Mammary epithelial cell (primary cell): Measurements from ENCODE around the gene MAPK14.

Source experiments
- CTCF ChIP-seq, 2 donors: IDR thresholded peaks in 1 of 2; conservative IDR thresholded peaks in 1 of 2; 2 replicates each; pipeline ENCODE4 v1.5.1; 2011 to 2012; ENCODE audit warnings: inconsistent platforms in 2 of 2, low read length in 2 of 2, mild to moderate bottlenecking in 2 of 2, control low read depth in 1 of 2, low read depth in 1 of 2; ENCODE audit not compliant: insufficient read depth in 1 of 2; ENCODE audit errors: extremely low read depth in 1 of 2
- EZH2 ChIP-seq: IDR thresholded peaks from 2 replicates; pipeline ENCODE4 v1.6.1; 2012; ENCODE audit warnings: low read length, inconsistent platforms, borderline replicate concordance

DNA sequence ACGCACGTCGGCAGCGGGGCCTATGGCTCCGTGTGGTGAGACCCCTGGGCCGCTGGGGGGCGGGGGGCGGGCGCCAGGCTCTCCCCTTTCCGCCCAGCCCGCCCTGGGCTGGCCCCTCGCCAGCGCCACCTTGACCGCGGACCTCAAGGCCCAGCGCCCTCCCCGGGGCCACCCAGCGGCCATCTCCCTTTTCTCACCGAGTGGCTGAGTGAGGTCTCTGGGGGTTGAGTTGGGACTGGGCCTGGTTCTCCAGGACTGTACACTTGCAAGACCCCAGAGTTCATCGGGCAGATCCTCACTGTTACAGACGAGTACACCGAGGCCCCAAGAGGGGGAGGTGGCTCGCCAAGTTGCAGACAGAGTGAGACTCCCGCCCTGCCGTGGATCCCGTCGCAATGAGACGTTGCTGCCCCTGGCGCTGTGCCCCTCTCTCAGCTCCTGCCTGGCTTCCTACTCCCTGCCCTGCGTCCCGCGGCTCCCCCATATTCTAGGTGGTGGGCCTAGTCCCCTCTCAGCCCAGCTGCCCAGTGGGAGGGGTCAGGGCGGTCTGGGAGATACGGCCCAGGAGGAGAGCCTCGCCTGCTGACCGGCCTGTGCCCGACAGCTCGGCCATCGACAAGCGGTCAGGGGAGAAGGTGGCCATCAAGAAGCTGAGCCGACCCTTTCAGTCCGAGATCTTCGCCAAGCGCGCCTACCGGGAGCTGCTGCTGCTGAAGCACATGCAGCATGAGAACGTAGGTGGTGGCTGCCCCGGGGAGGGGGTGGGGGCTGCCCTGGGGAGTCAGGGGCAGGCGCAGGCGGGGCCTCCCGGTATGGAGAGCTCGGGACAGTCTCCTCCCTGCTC lies 103.3 kb downstream of the MAPK14 start:
- TF ChIP-seq EZH2 = no peak
- TF ChIP-seq CTCF (conservative IDR thresholded peaks at IDR 0.05 in 1 of 2, IDR thresholded peaks at IDR 0.05 in 1 of 2; ENCODE audit: extremely low read depth in 1 of 2, insufficient read depth in 1 of 2, low read depth in 1 of 2, low read length in 2 of 2) = peak in 1 of 2 donors; percentile 16
